Measurements from ENCODE around the gene ACP5.
"Not testable (repeated sequence)": the region's sequence is repeated elsewhere in the genome, so short reads cannot be mapped to it uniquely, and the experiment has no call there.

Gene ACP5

DNA sequence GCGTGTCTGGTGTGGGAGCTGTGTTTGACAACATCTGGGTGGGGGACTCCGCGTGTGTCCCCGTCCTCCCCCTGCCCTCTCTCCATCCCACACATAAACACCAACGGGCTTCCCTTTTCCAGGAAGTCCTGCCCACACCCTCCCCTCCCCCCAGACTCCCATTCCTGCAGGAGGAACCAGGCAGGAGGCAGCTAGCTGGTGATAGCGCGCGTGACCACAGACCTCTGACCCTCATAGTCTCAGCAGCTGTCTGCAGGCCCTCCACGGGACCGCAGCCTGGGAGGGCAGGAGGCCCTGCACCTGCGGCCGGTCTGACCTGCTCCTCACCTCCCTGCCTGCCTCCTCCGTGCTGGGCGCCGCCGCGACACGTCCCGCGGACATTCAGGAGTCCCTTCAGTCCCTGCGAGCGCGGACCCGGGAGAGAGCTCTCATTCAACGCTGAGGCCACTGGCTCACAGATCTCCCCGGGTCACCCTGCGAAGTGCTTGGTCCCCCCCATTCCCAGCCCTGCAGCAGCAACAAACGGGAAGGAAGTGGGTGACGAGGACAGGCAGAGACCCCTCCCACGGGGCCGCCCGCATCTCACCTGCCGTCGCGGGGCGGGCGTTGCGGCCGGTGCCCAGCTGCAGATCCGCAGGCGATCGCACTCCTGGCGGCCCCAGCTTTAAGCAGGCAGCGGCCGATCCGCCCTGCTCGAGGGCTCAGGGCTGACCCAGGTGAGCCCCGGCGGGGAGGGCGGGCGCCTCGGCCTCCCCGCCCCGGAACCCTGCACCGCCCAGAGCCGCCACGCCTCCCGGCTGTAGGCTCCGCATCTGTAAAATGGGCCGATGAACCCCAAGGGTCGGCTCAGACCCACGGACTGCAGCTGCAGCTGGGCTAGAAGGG lies 1.1 kb upstream of the ACP5 start:
- no peak for DNase-seq

DNA sequence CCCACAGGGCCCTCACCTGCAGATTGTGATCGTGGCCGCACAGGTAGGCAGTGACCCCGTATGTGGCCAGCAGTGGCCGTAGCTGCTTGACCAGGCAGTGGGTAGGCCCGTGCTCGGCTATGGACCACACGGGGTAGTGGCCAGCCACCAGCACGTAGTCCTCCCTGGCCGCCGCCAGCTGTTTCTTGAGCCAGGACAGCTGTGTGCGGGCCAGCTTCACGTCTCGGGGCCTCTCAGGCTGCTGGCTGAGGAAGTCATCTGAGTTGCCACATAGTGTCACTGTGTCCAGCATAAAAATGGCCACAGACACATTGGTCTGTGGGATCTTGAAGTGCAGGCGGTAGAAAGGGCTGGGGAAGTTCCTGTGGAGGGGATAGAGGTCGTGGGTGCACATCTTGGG lies 1.2 kb downstream of the ACP5 start:
- DNase-seq, result no peak

DNA sequence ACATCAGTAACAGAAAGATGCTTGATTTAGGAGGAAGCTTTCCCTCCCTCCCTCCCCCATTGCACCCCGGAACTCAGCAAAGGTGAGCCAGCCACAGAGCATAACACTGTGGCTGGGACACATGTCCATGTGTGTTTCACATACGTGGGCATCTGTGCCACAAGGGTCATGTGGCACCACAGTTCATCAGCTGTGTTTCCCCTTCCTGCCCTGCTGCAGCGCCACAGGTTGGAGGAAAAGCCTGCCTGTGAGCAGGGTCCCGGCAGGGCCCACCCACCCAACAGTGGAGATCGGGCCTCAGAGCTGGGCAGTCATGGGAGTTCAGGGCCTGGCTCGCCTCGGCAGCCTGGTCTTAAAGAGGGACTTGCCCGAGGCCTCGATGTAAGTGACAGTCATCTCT lies 2.8 kb downstream of the ACP5 start:
- no peak for DNase-seq

DNA sequence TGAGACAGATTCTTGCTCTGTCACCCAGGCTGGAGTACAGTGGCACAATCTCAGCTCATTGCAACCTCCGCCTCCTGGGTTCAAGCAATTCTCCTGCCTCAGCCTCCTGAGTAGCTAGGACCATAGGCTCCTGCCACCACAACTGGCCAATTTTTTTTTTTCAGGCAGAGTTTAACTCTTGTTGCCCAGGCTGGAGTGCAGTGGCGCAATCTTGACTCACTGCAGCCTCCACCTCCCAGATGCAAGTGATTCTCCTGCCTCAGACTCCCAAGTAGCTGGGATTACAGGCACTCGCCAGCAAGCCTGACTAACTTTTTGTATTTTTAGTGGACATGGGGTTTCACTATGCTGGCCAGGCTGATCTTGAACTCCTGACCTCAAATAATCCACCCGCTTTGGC lies 3.7 kb downstream of the ACP5 start:
- DNase-seq, result not testable (repeated sequence)

DNA sequence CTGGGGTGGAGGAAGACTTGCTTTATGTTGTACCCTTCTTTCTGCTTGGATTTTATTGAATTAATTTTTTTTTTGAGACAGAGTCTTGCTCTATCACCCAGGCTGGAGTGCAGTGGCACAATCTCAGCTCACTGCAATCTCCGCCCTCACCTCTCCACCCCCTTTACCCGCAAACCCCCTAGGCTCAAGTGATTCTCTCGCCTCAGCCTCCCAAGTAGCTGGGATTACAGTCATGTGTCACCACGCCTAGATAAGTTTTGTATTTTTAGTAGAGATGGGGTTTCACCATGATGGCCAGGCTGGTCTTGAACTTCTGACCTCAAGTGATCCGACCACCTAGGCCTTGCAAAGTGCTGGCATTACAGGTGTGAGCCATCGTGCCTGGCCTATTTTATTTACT lies 4.1 kb downstream of the ACP5 start:
- DNase-seq, result not testable (repeated sequence)

DNA sequence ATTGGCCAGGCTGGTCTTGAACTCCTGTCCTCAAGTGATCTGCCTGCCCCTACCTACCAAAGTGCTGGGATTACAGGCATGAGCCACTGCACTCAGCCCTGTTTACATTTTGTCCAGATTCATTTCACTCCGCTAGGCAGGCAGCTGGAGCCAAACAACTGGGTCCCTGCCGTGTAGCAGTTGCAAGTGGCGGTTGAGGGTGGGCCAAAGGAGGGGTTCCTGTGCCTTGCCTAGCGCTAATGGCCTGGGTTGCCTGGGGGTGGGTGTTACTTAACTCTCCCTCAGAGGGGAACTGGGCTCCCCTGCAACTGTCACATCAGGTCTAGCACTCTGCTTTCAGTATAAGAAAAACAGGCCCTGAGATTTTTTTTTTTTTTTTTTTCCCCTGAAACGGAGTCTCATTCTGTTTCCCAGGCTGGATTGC lies 7.4 kb downstream of the ACP5 start:
- DNase-seq, result no peak

DNA sequence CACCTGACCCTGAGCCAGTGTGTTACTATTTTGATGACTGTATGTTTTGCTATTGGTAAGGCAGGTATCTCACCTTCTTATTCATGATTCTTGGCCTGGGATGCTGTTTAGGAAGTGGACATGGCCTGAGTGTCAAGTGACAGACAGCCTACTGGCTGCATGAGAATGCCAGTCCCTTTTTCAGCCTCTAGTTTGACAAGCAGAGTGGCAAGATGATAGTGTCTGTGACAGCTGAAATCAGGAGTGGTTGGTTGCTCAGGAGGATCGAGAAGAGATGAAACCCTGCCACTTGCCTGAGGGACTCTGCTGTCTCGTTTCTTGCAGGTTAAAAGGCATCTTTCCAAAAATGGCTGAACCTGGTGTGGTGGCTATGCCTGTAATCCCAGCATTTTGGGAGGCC lies 11.3 kb downstream of the ACP5 start:
- no peak for DNase-seq

DNA sequence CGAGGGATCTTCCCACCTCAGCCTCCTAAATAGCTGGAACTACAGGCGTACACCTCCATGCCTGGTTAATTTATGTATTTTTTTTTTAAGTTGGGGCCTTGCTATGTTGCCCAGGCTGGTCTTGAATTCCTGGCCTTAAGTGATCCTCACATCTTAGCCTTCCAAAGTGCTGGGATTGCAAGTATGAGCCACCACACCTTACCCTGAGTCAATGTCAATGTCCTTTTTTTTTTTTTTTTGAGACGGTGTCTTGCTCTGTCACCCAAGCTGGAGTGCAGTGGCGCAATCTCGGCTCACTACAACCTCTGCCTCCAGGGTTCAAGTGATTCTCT lies 11.8 kb downstream of the ACP5 start:
- DNase-seq, result not testable (repeated sequence)

DNA sequence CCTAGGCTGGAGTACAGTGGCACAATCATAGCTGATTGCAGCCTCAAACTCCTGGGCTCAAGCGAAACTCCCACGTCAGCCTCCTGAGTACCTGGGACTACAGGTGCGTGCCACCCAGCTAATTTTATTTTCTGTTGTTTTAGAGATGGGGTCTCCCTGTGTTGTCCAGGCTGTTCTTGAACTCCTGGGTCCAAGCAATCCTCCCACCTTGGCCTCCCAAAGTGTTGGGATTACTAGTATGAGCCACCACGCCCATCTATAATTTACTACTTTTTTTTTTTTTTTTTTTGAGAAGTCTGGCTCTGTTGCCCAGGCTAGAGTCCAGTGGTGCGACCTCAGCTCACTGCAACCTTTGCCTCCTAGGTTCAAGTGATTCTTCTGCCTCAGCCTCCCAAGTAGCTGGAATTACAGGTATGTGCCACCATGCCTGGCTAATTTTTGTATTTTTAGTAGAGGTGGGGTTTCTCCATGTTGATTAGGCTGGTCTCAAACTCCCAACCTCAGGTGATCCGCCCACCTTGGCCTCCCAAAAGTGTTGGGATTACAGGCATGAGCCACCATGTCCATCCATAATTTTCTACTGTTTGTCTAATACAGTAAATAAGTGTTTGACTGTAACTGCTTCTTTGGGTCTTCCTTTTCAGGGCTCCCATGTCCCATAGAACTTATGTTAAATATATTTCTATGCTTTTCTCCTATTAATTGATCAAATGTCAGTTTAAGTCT lies 13.2 kb downstream of the ACP5 start:
- not testable (repeated sequence) for DNase-seq

DNA sequence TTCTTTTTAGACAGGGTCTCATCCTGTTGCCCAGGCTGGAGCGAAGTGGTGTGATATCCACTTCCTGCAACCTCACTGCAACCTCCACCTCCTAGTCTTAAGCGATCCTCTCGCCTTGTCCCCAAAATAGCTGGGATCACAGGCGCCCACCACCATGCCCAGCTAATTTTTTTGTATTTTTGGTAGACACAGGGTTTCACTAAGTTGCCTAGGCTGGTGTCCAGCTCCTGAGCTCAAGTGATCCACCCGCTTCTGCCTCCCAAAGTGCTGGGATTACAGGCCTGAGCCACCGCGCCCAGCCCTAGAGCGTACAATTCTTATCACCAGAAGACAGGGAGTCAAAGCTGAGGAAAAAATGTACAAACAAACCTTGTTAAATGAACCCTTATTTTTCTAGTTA lies 13.9 kb downstream of the ACP5 start:
- no peak for DNase-seq

DNA sequence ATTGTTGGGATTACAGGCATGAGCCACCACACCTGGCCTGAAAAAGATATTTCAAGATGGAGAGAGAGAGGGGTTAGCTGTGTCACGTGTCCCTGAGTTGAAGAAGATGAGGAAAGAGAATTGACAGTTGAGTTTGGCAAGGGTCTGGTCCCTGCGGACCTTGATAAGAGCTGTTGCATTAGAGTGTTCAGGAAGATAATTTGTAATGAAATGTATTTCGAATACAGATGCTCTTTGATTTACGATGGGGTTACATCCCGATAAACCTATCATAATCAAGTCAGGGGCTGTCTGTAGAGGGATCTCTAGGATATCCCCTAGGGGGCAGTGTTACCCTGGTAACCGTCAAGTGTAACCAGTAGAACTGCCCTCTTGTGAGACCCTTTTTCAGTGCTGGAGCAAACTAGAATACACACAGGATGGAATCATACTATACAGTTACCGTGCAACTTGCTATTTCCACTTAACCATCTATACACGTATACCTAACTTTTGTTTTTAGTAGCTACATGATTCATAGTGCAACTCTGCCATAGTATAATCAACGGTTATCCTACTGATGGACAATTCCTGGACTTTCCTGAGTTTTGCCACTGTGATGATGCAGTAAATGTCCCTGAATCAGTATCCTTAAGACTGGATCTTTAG lies 16.9 kb downstream of the ACP5 start:
- DNase-seq, result no peak

DNA sequence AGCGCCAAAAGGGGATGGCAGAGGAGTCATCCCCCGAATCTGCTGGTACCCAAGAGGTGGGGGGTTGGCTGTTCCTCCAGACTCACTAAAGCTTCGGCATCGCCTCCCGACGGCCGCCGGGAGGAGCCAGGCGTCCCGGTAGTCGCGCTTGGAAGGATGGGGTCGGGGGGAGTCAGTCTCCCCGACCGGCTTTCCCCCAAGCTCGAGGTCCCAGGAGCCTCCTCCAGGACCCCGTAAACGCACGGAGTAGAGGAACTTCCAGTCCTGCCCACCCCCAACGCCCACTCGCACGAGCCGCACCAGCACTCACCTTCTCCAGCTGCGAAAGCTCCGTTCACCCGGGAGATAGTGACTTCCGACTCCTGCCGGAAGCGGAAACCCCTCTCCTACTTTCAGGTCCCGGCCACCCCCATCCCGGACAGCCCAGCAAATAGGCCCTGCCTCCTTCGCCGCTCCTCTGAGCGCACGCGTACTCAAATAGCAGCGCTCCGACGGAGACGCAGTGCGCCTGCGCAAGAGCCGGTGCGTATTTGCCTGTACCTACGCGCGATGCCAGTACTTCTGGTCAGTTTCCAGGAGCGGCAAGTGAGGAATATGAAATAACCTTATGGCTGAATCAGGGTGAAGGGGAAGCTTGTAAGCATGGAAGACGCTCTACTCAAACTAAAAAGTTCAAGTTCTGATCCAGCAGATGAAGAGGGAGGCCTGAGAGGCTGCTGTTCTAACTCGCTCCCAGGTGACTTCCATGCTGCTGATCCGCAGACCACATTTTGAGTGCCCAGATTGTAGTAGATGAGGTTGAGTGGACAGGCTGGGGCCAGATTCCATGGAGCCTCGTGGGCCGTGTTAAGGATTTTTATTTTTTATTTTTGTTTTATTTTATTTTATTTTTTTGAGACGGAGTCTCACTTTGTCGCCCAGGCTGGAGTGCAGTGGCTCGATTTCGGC lies 18.3 kb downstream of the ACP5 start, which contains the start of gene ELOF1:
ELOF1 (minus strand) TSS at position 350 of the 948 bp plus-strand sequence. CDS start 4,883 bp downstream, outside the sequence.
- peak; percentile 97 for DNase-seq

DNA sequence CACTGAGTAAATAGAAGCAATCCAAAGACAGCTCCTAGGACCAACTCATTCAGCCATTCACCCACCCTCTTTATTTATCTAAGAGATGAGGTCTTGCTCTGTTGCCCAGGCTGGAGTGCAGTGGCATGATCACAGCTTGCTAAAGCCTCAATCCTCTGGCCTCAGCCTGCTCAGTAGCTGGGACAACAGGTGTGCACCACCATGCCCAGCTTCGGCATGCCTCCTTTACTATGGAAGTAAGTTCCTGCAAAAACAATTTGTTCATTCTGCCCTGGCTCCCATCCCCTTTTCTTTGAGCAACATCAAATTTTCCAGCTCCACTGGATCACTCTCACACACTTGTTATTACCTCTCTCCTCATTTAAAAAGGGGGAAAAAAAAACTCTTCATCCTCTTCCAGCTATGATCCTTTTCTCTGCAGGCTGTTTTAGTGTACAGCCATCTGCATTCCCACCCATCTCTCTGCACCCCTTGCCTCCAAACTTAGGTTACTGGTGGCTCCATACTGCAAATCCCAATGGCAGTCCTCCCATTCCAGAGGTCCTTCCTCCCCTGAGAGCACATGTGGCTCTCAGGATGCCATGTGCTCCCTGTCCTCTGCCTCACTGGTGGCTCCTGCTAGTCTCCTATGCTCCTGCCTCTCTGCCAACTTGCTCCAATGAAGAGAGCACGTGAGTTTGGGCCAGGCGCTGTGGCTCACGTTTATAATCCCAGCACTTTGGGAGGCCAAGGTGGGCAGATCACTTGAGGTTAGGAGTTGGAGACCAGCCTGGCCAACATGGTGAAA lies 20.6 kb downstream of the ACP5 start:
- DNase-seq, result no peak

DNA sequence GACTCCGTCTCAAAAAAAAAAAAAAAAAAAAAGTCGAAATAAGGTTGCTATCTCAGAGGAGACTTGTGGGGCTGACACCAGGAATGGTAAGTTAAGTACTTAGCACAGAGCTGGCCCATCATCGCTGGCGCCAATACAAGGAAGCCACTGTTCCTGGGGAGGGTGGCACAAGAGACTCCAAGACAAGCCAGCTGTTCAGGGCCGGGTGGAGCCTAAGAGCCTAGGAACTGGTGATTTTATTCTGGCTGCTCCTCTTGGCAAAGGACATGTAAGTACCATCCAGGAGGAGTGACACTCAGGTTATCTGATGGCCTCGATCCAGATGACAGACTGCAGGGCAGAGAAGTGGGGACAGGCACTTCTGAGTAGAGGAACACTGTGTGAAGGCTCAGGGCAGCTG lies 22.2 kb downstream of the ACP5 start:
- DNase-seq, result no peak

DNA sequence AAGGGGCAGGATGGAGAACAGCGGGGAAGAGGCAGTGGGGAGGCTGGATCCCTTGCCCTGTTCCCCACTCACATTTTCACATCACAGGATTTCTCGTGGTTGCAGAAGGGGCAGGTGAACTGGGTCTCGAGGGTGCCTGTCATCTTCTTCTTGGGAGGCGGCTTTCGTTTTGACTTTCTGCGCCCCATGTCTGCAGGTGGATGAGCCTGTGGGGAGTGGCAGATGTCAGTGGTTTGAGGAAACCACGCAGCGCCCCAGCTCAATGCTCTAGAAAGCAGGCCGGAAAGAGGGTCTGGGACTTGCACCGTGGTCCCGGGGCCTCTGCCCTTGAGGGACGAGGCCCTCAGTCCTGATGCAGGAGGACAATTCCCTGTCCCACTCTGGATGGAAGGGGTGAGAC lies 23.3 kb downstream of the ACP5 start:
- DNase-seq, result no peak

DNA sequence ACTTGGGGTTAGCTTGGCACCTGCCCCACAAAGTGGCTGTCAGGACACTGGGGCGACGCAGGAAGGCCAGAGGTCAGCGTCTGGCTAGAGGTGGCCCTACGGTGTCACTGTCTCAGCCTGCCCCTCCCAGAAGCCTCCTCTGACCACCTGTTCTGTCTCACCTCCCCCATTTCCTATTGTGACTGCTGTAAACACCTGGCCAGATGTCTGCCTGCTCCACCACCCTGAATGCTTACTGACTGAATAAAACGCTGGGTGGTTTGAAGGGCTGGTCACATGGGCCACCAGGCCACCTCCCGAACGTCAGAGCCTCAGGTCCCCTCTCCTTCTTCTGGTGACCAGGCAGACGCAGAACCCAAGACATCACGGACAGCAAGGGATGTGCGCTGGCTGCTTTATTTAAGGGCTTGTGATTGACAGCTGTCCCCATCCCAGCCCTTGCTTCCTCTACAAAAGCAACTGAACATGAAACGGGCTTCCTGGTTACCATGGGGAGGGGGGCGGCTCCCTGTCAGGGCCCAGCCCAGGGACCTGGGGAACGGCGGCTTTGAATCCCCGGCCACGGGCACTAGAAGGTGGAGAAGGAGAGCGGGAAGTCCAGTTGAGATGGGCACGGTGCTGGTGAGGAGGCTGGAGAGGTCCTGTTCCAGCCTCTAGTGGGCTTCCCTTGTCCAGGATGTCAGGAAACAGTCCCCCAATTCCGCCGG lies 24.6 kb downstream of the ACP5 start:
- no peak for DNase-seq

DNA sequence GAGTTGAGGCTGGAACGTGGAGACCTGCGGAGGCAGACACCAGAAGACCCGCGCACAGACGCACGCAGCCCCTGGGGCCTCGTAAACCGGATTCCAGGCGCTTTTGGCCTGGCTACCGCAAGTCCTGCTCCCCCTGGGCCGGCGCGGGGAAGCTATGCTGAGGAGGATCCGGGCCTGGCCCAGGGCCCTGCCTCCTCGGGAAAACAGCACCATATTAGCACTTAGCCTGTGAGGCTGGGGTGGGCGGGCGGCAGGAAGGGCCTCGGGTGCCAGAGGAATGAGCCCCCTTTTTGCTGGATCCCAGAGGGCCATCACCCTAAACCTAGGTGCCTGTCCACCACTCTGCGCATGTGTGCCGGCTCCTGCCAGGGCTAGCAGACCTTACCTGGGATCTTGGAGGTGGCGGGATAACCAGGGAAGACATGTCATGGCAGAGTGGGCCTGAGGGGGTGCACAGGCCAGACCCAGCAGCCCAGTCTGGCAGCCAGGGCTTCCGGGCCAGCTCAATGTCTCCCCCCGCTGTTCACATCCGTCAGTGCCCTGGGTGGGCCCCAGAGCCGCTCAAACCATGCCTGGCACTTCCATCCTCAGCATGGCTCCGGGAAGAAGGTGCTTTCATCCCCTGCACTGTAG lies 25.7 kb downstream of the ACP5 start:
- no peak for DNase-seq

DNA sequence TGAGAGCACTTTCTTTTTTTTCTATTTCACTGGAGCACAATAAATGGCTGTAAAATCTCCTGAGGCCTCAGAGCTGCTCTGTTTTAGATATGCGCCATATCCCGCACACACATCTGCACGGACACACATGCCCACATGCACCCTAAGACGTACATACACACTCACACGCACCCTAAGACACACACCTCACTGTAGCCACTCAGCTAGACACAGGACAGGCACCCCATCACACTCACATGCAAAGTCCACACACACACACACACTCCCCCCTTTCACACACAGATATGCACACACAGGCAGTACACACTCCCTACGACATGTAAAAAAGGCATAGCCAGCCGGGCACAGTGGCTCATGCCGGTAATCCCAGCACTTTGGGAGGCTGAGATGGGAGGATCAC lies 27.2 kb downstream of the ACP5 start:
- DNase-seq, result no peak

DNA sequence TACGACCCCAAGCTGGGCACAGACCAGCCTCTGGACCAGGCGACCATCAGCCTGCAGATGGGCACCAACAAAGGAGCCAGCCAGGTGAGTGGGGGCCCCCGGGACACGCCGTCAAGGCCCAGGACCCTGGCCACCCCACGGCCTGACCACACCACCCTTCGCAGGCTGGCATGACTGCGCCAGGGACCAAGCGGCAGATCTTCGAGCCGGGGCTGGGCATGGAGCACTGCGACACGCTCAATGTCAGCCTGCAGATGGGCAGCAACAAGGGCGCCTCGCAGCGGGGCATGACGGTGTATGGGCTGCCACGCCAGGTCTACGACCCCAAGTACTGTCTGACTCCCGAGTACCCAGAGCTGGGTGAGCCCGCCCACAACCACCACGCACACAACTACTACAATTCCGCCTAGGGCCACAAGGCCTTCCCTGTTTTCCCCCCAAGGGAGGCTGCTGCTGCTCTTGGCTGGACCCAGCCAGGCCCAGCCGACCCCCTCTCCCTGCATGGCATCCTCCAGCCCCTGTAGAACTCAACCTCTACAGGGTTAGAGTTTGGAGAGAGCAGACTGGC lies 28.0 kb downstream of the ACP5 start:
- DNase-seq, result no peak
